ENCODE results near the gene MUS81.

The MUS81 gene

GRCh38 chr11:65859095-65859811 lies 980 bp upstream of the MUS81 start:
- DNase-seq (ENCODE audit: low read depth, low spot score): peak; percentile 95

- DNase-seq (ENCODE audit: low read depth, low spot score): no peak
Observed at GRCh38 chr11:65859812-65860277, 388 bp upstream of the MUS81 start.

GRCh38 chr11:65861165-65861505 lies 902 bp downstream of the MUS81 start:
- DNase-seq (ENCODE audit: low read depth, low spot score): no peak

GRCh38 chr11:65861533-65862183 lies 1.4 kb downstream of the MUS81 start:
- no peak for DNase-seq (ENCODE audit: low read depth, low spot score)

GRCh38 chr11:65862191-65862735 lies 2.0 kb downstream of the MUS81 start:
- DNase-seq (ENCODE audit: low read depth, low spot score): no peak

GRCh38 chr11:65862941-65863888 lies 3.0 kb downstream of the MUS81 start:
- no peak for DNase-seq (ENCODE audit: low read depth, low spot score)

GRCh38 chr11:65863889-65864705 lies 3.9 kb downstream of the MUS81 start:
- DNase-seq (ENCODE audit: low read depth, low spot score): no peak

- no peak for DNase-seq (ENCODE audit: low read depth, low spot score)
Observed at GRCh38 chr11:65864706-65865471, 4.7 kb downstream of the MUS81 start.

- DNase-seq (ENCODE audit: low read depth, low spot score): no peak
Observed at GRCh38 chr11:65865550-65866172, 5.4 kb downstream of the MUS81 start.

GRCh38 chr11:65866509-65867283 lies 6.5 kb downstream of the MUS81 start:
- DNase-seq (ENCODE audit: low read depth, low spot score): no peak

- no peak for DNase-seq (ENCODE audit: low read depth, low spot score)
Observed at GRCh38 chr11:65867284-65868071, 7.2 kb downstream of the MUS81 start.

GRCh38 chr11:65868076-65868667 lies 7.9 kb downstream of the MUS81 start:
- DNase-seq (ENCODE audit: low read depth, low spot score): no peak

- DNase-seq (ENCODE audit: low read depth, low spot score): no peak
Observed at GRCh38 chr11:65868907-65869306, 8.7 kb downstream of the MUS81 start.

GRCh38 chr11:65869643-65870306 lies 9.5 kb downstream of the MUS81 start:
- no peak for DNase-seq (ENCODE audit: low read depth, low spot score)

GRCh38 chr11:65870307-65870658 lies 10.1 kb downstream of the MUS81 start:
- no peak for DNase-seq (ENCODE audit: low read depth, low spot score)

- no peak for DNase-seq (ENCODE audit: low read depth, low spot score)
Observed at GRCh38 chr11:65870706-65871681, 10.8 kb downstream of the MUS81 start.
